Measurements from ENCODE around the gene UBN1.
"Not testable (repeated sequence)": the region's sequence is repeated elsewhere in the genome, so short reads cannot be mapped to it uniquely, and the experiment has no call there.

UBN1 gene

DNA sequence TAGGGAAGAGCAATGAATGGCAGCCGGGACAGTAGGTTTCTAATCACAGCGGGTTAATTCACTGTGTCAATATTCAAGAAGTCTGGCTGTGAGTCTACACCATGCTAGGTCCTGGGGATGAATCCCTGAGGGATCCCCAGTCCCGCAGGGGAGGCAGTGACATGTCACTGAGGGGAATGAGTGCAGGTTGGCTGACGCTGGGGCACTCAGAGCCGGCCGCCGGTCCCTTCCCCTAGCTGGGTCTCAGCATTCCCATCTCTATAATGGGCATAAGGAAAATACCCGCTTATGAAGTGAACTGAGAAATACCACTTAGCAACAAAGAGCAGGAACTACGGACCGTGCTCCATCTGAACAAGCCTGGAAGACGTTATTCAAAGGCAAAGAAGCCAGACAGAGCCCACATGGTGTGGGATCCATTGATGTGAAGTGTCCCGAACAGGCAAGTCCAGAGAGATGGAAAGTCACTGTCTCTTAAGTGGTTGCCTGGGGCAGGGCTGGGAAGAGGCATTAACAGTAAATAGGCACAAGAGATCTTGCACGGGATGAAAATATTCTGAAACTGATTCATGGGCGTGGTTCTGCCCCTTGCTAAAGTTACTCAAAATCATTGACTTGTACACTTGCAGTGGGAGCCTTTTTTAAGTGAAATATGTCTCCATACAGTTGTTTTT is 57.8 kb downstream of the UBN1 start:
- no peak for DNase-seq (ENCODE audit: low read depth in 2 of 2)

DNA sequence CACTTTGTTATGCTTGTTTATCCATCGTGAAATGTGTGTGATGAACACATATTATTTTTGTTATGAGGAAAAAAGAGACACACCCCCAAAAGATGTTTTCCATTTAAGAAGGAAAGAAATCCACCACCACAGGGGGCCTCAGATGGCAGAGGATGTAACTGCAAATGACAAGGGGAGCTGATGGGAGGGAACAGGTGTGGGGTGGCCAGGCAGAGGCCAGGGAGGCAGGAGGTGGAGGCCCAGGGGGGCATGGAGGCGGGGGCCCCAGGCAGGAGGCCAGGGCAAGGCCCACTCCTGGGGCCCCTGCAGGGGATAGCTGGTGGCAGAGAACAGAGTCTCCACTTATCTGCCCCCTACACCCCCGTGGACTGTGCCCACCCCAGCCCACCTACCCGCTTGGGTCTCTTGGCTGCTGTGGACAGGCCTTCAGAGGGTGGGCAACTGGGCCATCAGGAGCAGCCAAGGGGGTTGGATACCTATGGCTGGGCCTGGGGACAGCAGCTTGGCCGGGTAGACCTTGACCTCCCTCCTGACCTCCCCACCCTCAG is 61.6 kb downstream of the UBN1 start:
- DNase-seq (ENCODE audit: low read depth in 2 of 2) = no peak

GRCh38 chr16:4909825-4910224 is 62.5 kb downstream of the UBN1 start:
- no peak for DNase-seq (ENCODE audit: low read depth in 2 of 2)

DNA sequence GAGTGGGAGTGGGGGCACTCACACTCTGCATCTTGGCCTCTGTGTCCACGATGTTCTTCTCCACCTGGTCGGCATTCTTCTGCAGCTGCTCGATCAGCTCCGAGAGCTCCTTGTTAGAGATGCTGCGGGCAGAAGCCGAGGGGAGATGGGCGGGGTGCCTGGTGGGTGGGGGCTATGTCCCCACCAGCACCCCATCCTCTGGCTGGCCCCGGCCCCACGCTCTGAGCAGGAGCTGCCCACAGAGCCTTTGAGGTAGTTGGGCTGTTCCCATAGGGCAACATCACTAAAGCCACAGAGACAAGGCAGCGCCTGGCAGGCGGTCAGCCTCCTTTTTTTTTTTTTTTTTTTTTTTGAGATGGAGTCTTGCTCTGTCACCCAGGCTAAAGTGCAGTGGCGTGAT is 63.5 kb downstream of the UBN1 start:
- DNase-seq (ENCODE audit: low read depth in 2 of 2) = no peak

DNA sequence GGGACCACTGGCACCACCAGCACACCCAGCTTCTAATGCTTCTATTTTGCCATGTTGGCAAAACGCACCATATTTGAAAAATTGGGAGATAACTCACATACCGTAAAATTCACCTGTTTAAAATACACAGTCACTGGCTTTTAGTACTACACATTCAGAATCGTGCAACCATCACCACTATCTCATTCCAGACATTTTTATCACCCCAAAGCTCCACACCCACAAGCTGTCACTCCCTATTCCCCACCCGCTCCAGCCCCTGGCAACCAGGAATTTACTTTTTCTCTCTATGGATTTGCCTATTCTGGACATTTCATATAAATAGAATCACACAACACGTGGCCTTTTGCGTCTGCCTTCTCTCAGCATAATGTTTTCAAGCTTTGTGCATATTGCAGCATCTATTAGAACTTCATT is 64.7 kb downstream of the UBN1 start:
- DNase-seq (ENCODE audit: low read depth in 2 of 2) = no peak

DNA sequence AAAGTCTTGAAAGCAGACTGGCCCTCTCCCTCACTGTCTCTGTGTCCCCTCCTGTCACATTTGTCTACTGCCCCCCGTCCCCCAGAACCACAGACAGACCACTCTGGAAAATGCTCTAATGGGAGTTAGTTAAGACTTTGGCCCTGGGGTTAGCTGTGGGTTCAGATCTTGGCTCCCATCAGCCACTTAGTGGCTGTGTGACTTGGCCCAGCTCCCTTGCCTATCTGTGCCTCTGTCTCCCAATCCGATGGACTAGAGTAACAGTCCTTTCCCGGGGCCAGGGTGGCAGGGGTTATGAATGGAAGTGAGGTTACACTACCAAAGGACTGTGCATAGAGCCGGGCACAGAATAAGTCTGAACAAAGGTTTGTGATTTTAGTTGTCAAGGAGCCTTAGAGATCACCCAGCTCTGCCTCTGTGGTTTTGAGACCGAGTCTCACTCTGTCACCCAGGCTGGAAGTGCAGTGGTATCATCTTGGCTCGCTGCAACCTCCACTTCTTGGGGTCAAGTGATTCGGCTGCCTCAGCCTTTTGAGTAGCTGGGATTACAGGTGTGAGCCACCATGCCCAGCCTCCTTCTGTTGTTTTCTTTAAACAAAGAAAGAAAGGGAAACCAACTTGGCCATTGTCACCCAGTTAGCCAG is 66.0 kb downstream of the UBN1 start:
- no peak for DNase-seq (ENCODE audit: low read depth in 2 of 2)

GRCh38 chr16:4913774-4914525 is 66.7 kb downstream of the UBN1 start:
- no peak for DNase-seq (ENCODE audit: low read depth in 2 of 2)

DNA sequence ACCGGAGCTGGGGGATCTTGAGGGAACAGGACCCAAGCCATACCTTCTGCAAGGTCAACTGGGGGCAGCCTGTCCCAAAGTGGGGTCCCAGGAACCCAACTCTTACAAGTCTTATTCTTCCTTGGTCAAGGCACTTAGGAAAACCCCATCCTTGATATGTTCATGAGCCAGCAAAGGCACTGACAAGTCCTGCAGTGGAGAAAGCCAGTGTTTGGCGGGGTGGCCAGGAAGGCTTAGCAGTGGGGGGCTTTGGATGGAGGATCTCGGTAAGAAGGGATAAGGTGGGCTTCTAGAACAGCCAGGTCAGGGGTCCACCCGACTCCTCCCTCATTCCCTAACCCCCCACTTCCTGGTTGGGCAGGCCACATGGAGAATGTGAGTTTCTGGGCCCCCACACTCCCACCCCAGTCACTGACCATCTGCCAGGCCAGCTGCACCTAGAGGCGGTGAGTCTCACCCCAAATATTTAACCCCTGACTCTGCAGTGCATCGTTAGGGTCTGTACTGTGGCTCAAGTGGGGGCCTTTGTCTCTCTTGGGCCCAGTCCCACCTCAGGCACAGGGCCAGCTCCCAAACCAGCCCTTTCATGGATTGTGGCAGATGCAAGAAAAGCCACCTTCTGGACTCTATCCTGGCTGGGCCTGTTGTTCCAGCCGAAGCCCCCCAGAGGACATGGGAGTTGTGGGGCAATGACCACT is 67.4 kb downstream of the UBN1 start:
- DNase-seq (ENCODE audit: low read depth in 2 of 2) = no peak

DNA sequence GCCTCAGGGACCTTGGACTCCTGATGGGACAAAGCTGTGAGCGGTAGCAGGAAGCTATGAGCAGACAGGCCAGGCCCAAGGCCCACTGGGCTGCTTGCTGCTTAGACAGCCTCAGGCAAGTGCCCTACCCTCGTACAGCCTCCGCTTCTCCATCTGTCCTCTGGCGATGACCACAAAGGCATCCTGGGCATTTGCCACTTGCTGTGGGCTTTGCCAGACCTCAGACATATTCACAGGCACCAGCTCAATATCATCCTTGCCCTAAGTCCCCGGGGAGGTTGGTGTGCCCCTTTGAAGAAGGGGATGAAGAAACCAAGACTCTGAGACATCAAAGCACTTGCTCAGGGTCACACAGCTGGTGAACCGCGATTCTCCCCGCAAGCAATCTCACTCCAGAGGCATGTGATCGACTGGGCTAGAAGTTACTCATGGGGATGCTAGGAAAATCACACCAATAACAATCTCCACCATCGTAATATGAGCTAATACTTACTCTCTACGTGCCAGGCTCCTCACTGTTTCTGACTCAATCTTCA is 68.0 kb downstream of the UBN1 start:
- no peak for DNase-seq (ENCODE audit: low read depth in 2 of 2)

DNA sequence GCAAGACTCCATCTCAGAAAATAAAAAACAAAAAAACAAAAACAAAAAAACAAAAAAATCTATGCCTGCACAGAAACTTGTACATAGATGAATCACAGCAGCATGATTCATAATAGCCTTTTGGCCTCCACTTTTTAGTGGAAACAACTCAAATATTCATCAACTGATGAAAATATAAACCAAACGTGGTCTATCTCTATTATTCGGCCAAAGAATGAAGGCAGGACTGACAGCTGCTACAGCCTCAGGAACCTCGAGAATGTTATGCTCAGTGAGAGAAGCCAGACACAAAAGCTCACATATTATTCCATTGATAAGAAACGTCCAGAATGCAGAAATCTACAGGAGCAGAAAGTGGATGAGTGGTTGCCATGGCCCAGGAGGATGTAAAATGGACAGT is 69.8 kb downstream of the UBN1 start:
- no peak for DNase-seq (ENCODE audit: low read depth in 2 of 2)

DNA sequence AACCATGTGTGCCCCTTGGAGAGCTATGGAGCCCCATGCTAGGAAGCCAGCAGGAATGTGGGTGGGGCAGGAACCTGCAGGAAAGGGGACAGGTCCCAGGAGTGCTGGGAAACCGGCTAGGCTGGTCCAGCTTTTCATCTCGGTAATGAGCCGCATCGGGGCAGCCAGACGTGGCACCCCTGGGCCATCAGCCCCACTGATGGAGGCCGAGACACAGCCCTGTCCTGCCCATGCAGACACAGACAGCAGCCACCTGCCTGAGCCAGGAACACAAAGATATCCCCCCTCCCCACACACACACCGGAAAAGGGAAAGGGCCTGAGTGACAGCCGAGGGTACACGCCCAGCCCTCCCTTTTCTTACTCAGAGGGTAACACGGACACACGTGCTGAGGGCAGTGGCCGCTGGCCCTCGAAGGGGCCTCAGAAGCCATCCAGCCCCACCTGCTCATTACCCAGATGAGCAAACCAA is 71.5 kb downstream of the UBN1 start:
- DNase-seq (ENCODE audit: low read depth in 2 of 2) = no peak

- no peak for DNase-seq (ENCODE audit: low read depth in 2 of 2)
These were observed 73.5 kb downstream of the UBN1 start for GRCh38 chr16:4920826-4921225.

- DNase-seq (ENCODE audit: low read depth in 2 of 2) = no peak
These were observed 75.6 kb downstream of the UBN1 start for GRCh38 chr16:4922721-4923342.

DNA sequence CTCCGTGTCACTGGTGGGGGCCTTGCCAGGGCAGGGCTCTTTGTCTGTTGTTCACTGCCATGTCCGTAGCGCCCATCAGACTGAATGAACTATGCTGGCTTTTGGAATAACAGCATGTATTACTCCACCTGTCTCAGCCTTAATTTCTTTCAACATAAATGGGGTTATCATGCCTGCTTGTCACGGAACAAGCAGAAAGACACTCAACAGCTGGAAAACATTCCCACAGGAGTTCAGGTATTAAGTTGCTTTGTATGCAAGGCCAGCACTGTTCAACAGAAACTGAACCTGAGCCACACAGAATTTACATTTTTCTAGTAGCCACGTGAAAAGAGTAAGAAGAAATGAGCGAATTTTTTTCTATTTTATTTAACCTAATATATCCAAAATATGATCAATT is 76.6 kb downstream of the UBN1 start:
- no peak for DNase-seq (ENCODE audit: low read depth in 2 of 2)

DNA sequence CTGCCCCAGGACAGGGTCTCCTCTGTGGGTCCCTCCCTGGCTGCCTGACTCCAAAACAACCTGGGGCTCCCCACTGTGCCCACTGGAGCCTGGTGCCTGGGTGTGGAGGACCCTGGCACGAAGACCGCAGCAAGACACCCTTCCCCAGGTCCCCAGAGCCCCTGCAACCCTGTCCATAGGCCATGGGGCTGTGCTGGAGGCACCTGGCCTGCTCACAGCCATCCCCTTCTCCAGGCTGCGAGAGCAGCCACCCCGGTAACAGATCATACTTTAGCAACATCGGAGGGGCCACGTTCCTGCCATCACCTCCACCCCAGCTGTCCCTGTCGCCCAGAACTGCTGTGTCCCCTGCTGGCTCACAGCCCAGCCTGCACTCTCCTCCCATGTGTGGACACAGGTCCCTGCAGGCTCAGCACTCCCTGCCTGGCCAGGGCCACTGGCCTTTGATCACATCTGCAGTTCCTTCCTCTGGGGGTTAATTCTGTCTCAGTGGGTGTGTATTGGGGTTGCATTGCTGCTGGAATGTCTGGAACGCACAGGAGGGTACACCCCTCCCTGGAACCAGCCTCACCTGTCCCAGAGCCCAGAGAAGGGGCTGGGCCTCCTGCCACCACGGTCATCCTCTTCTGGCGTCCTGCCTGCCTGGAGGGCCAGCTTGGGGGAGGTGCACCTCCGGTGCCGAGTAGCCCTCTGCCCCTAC is 77.5 kb downstream of the UBN1 start:
- no peak for DNase-seq (ENCODE audit: low read depth in 2 of 2)

DNA sequence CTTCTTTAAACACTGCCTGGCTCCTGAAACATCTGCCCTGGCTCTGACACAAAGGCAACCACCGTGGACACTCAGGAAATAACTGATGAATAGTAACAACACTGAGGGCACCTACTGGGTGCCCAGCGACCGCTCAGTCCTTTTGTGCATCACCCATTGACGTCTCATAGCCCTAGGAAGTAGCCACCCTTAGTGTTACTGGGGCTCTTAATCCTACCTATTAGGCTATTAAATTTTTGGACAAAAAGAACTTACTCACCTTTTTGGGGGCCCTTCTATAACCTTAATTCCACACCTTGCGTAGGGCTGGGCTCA is 78.0 kb downstream of the UBN1 start:
- no peak for DNase-seq (ENCODE audit: low read depth in 2 of 2)

GRCh38 chr16:4925791-4926190 is 78.5 kb downstream of the UBN1 start:
- DNase-seq (ENCODE audit: low read depth in 2 of 2) = no peak

GRCh38 chr16:4926928-4927327 is 79.6 kb downstream of the UBN1 start:
- no peak for DNase-seq (ENCODE audit: low read depth in 2 of 2)

DNA sequence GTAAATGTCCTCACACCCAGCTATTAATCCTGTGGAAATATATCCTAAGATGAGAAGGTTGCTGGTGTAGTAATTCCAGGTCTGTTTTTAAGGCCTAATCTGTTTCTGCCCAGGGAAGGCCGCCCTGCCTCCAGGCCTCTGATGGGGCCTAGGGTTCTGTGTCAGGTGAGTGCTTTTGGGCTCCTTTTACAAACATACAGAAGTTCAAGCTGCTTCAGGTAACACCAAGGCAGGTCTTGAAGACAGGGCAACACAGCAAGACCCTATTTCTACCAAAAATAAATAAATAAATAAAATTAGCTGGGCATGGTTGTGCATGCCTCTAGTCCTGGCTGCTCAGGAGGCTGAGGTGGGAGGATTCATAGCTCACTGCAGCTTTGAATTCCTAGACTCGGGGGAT is 80.4 kb downstream of the UBN1 start:
- no peak for DNase-seq (ENCODE audit: low read depth in 2 of 2)

DNA sequence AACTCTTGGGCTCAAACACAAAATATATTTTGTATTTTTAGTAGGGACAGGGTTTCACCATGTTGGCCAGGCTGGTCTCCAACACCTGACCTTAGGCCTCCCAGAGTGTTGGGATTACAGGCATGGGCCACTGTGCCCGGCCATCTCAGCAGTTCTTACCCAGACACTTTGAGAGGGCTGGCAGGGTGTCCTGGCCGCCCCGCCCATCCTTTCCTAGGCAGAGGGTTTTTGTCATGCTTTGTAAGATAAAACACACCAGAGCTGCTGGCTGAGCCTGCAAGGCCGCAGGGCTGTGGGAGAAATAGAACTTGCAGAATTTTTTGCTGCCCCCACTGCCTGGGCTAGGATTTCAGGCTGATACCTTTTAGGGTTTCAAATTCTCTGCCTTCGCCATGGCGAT is 80.9 kb downstream of the UBN1 start:
- DNase-seq (ENCODE audit: low read depth in 2 of 2) = no peak

GRCh38 chr16:4929619-4930018 is 82.3 kb downstream of the UBN1 start:
- DNase-seq (ENCODE audit: low read depth in 2 of 2) = not testable (repeated sequence)

All from stimulated activated CD8-positive, alpha-beta memory T cell treated with anti-CD3 and anti-CD28 coated beads, Interleukin-2, amount 100 ng/mL, for 1 hour (primary cell).